NCI-H2081 (cell line): ENCODE measurements around the gene KCNT2.
"Not testable (repeated sequence)": the region's sequence is repeated elsewhere in the genome, so short reads cannot be mapped to it uniquely, and the experiment has no call there.

Experiments used
- DNase-seq, 2 experiments: peaks; one replicate each; lab custom pipeline; 2025; lab: John Stamatoyannopoulos, UW

Gene KCNT2

GRCh38 chr1:196590012-196590708 lies 18.1 kb downstream of the KCNT2 start:
- no peak for DNase-seq

GRCh38 chr1:196584696-196585095 lies 23.5 kb downstream of the KCNT2 start:
- no peak for DNase-seq

GRCh38 chr1:196577386-196577785 lies 30.9 kb downstream of the KCNT2 start:
- DNase-seq = no peak

- DNase-seq = no peak
Measured at GRCh38 chr1:196573226-196573625, 35.0 kb downstream of the KCNT2 start.

GRCh38 chr1:196567238-196567637 lies 41.0 kb downstream of the KCNT2 start:
- no peak for DNase-seq

- no peak for DNase-seq
Measured at GRCh38 chr1:196563768-196564167, 44.5 kb downstream of the KCNT2 start.

- no peak for DNase-seq
Measured at GRCh38 chr1:196559314-196559713, 48.9 kb downstream of the KCNT2 start.

- DNase-seq = no peak
Measured at GRCh38 chr1:196558411-196558810, 49.8 kb downstream of the KCNT2 start.

- DNase-seq = no peak
Measured at GRCh38 chr1:196557797-196558196, 50.4 kb downstream of the KCNT2 start.

GRCh38 chr1:196550731-196551130 lies 57.5 kb downstream of the KCNT2 start:
- no peak for DNase-seq

GRCh38 chr1:196546272-196547111 lies 61.7 kb downstream of the KCNT2 start:
- DNase-seq = no peak

- DNase-seq = no peak
Measured at GRCh38 chr1:196545222-196545621, 63.0 kb downstream of the KCNT2 start.

- no peak for DNase-seq
Measured at GRCh38 chr1:196544617-196545016, 63.6 kb downstream of the KCNT2 start.

GRCh38 chr1:196543833-196544232 lies 64.4 kb downstream of the KCNT2 start:
- DNase-seq = peak in 1 of 2 experiments; percentile 60

GRCh38 chr1:196538473-196538872 lies 69.8 kb downstream of the KCNT2 start:
- peak in 1 of 2 experiments; percentile 25 for DNase-seq

GRCh38 chr1:196535727-196536126 lies 72.5 kb downstream of the KCNT2 start:
- peak; percentile 28 to 63 for DNase-seq

GRCh38 chr1:196531737-196532524 lies 76.3 kb downstream of the KCNT2 start:
- no peak for DNase-seq

GRCh38 chr1:196527919-196528318 lies 80.3 kb downstream of the KCNT2 start:
- DNase-seq = no peak

- not testable (repeated sequence) for DNase-seq
Measured at GRCh38 chr1:196522574-196523345, 85.5 kb downstream of the KCNT2 start.

GRCh38 chr1:196517193-196517592 lies 91.0 kb downstream of the KCNT2 start:
- DNase-seq = no peak

- DNase-seq = no peak
Measured at GRCh38 chr1:196516373-196516772, 91.9 kb downstream of the KCNT2 start.

- no peak for DNase-seq
Measured at GRCh38 chr1:196515904-196516303, 92.3 kb downstream of the KCNT2 start.
